ENCODE results near the gene UNC5A.

- TF ChIP-seq, protein P1, sequence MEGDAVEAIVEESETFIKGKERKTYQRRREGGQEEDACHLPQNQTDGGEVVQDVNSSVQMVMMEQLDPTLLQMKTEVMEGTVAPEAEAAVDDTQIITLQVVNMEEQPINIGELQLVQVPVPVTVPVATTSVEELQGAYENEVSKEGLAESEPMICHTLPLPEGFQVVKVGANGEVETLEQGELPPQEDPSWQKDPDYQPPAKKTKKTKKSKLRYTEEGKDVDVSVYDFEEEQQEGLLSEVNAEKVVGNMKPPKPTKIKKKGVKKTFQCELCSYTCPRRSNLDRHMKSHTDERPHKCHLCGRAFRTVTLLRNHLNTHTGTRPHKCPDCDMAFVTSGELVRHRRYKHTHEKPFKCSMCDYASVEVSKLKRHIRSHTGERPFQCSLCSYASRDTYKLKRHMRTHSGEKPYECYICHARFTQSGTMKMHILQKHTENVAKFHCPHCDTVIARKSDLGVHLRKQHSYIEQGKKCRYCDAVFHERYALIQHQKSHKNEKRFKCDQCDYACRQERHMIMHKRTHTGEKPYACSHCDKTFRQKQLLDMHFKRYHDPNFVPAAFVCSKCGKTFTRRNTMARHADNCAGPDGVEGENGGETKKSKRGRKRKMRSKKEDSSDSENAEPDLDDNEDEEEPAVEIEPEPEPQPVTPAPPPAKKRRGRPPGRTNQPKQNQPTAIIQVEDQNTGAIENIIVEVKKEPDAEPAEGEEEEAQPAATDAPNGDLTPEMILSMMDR (IDR thresholded peaks at IDR 0.05): no peak
- no peak for TF ChIP-seq POLR2A (IDR thresholded peaks at IDR 0.05)
Observed at GRCh38 chr5:176832162-176832561, 21.8 kb downstream of the UNC5A start.

All from heart left ventricle (tissue), 13 donors.